Testis (tissue), 2 donors: ENCODE data around the gene UCK2.

ENCODE experiments used
- POLR2A ChIP-seq: fragments of 450-650 bp; IDR thresholded peaks from one replicate; pipeline ENCODE4 v1.6.1; 2017; ENCODE audit warnings: antibody characterized with exemption, mild to moderate bottlenecking, moderate library complexity
- TF ChIP-seq, protein P1 (sequence below), 3 experiments: fragments of 450-650 bp in 2 of 3; fragments of 200-600 bp in 1 of 3; sonication (generic) in 1 of 3; IDR thresholded peaks; one replicate each; pipeline ENCODE4 v1.5.1; 2016 to 2019; ENCODE audit warnings: antibody characterized with exemption in 3 of 3, mild to moderate bottlenecking in 2 of 3, moderate library complexity in 1 of 3

DNA sequence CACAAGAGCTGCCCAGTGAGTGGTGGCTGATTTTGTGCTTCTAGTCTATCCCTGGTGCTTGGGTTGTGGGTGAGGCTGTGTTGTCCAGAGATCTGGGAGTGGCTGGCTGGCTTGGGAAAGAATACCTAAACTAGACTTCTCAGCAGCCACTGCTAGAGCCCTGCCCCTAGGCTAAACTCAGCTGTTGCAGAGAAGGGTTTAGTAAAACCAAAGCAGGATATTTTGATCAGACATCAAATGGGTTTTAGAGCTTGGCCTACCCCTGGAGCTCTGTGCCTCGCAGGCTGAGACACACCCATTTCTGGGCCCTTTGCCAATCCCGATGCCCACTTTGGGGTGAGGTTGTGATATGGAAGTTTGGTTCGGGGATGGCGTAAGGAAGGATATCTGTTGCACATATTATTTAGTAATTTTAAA, 88.5 kb downstream of the UCK2 start:
- TF ChIP-seq, protein P1, sequence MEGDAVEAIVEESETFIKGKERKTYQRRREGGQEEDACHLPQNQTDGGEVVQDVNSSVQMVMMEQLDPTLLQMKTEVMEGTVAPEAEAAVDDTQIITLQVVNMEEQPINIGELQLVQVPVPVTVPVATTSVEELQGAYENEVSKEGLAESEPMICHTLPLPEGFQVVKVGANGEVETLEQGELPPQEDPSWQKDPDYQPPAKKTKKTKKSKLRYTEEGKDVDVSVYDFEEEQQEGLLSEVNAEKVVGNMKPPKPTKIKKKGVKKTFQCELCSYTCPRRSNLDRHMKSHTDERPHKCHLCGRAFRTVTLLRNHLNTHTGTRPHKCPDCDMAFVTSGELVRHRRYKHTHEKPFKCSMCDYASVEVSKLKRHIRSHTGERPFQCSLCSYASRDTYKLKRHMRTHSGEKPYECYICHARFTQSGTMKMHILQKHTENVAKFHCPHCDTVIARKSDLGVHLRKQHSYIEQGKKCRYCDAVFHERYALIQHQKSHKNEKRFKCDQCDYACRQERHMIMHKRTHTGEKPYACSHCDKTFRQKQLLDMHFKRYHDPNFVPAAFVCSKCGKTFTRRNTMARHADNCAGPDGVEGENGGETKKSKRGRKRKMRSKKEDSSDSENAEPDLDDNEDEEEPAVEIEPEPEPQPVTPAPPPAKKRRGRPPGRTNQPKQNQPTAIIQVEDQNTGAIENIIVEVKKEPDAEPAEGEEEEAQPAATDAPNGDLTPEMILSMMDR (IDR thresholded peaks at IDR 0.05), result no peak
- no peak for TF ChIP-seq POLR2A
